Measurements from ENCODE around the gene PRMT2. TPM values are rescaled to one million over a fixed set of nuclear protein-coding genes. Genes with fewer than 3 reads are reported as not detected.
A peak's percentile ranks its signal among the peaks of the same experiment; 100 is the strongest.

The PRMT2 gene
- total and polyA plus RNA-seq, 12 donors, result 31.2 to 70.1 (median 54.2) TPM

DNA sequence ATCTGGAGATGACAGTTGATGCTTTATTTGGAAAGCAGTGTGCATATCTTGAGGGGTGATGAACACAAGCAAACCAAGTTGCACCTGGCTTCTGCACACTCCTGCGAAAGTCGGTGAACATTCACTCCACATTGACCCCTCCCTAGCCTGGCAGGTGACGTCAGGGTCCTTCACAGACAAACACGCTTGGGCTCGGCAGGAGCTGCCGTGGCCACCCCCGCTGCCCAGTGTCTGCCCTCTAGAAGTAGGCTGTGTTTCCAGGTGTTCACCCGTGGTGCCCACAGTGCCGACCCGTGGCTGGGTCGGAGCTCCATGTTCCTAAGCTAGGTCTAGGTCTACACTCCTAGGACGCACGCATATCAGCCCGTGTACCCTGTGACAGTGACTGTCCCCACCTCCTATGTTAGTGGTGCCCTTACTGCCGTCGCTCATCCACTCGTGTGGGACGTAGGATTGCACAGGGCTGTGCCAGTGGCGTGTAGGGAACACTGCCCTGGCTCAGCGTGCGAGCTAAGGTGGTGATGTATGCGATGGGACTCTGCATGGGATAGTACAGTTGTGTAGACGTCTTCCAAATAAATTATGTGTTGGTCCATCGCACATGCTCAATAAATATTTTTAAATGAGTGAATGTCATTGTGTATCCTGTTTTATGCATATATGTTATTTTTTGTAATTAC, 29.0 kb downstream of the PRMT2 start:
- Histone ChIP-seq H3K4me3 (no peak overlapping the region), H3K27me3 (peaks cover 5 to 27% (median 18%) of the 10 kb centered on the region in 7 donors), H3K9me3 (no peaks in the 10 kb centered on the region), H3K4me1 (peaks cover 0 to 25% (median 15%) of the 10 kb centered on the region in 9 donors), H3K36me3 (peaks cover 0 to 55% (median 0%) of the 10 kb centered on the region in 9 donors), H3K27ac (no peak overlapping the region)
- intact Hi-C loops (cut with DNase I), result no loop called here
- no peak for TF ChIP-seq CTCF (IDR thresholded peaks at IDR 0.05)
- DNase-seq, result no peak
- no peak for ATAC-seq
- 89 to 96% methylated on average over 24 of the region's 24 CpGs for WGBS, 2 donors

DNA sequence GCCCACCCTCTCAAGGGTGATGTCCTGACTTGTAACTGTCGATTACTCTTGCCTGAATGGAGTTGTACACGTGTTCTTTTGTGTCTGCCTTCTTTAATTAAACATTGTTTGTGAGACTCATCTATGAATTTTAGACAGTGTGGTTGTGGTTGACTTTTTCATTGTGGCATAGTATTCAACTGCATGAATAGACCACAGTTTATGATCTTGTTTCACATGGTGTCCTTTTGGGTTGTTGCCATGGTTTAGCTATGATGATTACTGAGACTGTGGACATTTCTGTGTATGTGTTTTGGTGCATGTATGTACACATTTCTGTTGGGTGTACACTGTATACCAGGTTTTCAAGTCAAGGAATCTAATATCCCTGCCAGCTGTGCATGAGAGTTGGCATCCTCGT, 30.1 kb downstream of the PRMT2 start:
- no peak for TF ChIP-seq CTCF (IDR thresholded peaks at IDR 0.05)
- Histone ChIP-seq H3K36me3 (peaks cover 0 to 44% (median 0%) of the 10 kb centered on the region in 9 donors), H3K27ac (no peak overlapping the region), H3K4me3 (no peak overlapping the region), H3K27me3 (peaks cover 5 to 38% (median 23%) of the 10 kb centered on the region in 7 donors), H3K9me3 (no peaks in the 10 kb centered on the region), H3K4me1 (peaks cover 0 to 25% (median 15%) of the 10 kb centered on the region in 9 donors)
- no peak for DNase-seq
- no peak for ATAC-seq
- 83 to 85% methylated on average over 3 of the region's 3 CpGs for WGBS, 2 donors
- intact Hi-C loops (cut with DNase I), result no loop called here

GRCh38 chr21:46666941-46667740, 31.7 kb downstream of the PRMT2 start:
- ATAC-seq (peak in 6 of 8 donors; percentile 7 to 36 (median 20)), DNase-seq (no peak)
- no peak for TF ChIP-seq CTCF (IDR thresholded peaks at IDR 0.05)
- 9% methylated on average over 53 of the region's 53 CpGs for WGBS, 2 donors
- no peak overlapping the region for H3K27ac ChIP-seq
- H3K27me3 ChIP-seq, result peaks cover 5 to 44% (median 25%) of the 10 kb centered on the region in 7 donors
- H3K4me3 ChIP-seq, result peak overlapping the region; percentile 19 to 65 (median 49)
- H3K36me3 ChIP-seq, result peaks cover 0 to 36% (median 0%) of the 10 kb centered on the region in 9 donors
- H3K4me1 ChIP-seq, result peaks cover 0 to 19% (median 15%) of the 10 kb centered on the region in 9 donors
- H3K9me3 ChIP-seq, result no peaks in the 10 kb centered on the region
- intact Hi-C loops (cut with DNase I), result no loop called here

DNA sequence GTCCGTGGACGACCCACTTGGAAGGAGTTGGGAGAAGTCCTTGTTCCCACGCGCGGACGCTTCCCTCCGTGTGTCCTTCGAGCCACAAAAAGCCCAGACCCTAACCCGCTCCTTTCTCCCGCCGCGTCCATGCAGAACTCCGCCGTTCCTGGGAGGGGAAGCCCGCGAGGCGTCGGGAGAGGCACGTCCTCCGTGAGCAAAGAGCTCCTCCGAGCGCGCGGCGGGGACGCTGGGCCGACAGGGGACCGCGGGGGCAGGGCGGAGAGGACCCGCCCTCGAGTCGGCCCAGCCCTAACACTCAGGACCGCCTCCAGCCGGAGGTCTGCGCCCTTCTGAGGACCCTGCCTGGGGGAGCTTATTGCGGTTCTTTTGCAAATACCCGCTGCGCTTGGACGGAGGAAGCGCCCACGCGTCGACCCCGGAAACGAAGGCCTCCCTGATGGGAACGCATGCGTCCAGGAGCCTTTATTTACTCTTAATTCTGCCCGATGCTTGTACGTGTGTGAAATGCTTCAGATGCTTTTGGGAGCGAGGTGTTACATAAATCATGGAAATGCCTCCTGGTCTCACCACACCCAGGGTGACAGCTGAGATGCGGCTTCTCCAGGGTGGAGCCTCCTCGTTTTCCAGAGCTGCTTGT, 32.4 kb downstream of the PRMT2 start:
- no peak for TF ChIP-seq CTCF (IDR thresholded peaks at IDR 0.05)
- Histone ChIP-seq H3K27me3 (peaks cover 5 to 44% (median 26%) of the 10 kb centered on the region in 7 donors), H3K4me1 (peaks cover 0 to 19% (median 15%) of the 10 kb centered on the region in 9 donors), H3K27ac (no peak overlapping the region), H3K4me3 (peak overlapping the region; percentile 19 to 65 (median 49)), H3K9me3 (no peaks in the 10 kb centered on the region), H3K36me3 (peaks cover 0 to 31% (median 0%) of the 10 kb centered on the region in 9 donors)
- WGBS, 2 donors, result 1 to 2% methylated on average over 53 of the region's 53 CpGs
- no peak for DNase-seq
- ATAC-seq, result peak in 7 of 8 donors; percentile 26 to 64 (median 56)
- intact Hi-C loops (cut with DNase I), result no loop called here

Data from heart right ventricle (tissue), 16 donors.